M059J (cell line): ENCODE measurements around the gene CDK3. TPM values are rescaled to one million over a fixed set of nuclear protein-coding genes. Genes with fewer than 3 reads are reported as not detected.
A peak's percentile ranks its signal among the peaks of the same experiment; 100 is the strongest.
"Not testable (repeated sequence)": the region's sequence is repeated elsewhere in the genome, so short reads cannot be mapped to it uniquely, and the experiment has no call there.

Experiments
- DNase-seq: peaks from one replicate; pipeline ENCODE4 v3.0.0-alpha.2; 2012; ENCODE audit warnings: low read depth
- total RNA-seq: library from RNA; depleted of rRNA; stranded (reverse); fragments of >200 nt; shearing (Covaris generic); gene quantifications from 2 replicates; pipeline ENCODE4 v1.2.3, GENCODE V29; 2014; rRNA removed

CDK3 gene
- 0.30 and 1.6 TPM in 2 replicates for total RNA-seq

- no peak for DNase-seq
These were observed at the start of gene CDK3 for GRCh38 chr17:76000755-76001521. Gene CDK3, plus strand, starts transcription at chr17:76000855. Its CDS starts 571 bp downstream, at chr17:76001426.

GRCh38 chr17:75950855-75951554 is 49.6 kb upstream of the CDK3 start:
- DNase-seq, result peak; percentile 48

GRCh38 chr17:75959051-75959838 is 41.4 kb upstream of the CDK3 start:
- DNase-seq, result no peak

- no peak for DNase-seq
These were observed 40.7 kb upstream of the CDK3 start for GRCh38 chr17:75959839-75960511.

GRCh38 chr17:75965468-75965867 is 35.2 kb upstream of the CDK3 start:
- DNase-seq, result no peak

GRCh38 chr17:75969044-75969443 is 31.6 kb upstream of the CDK3 start:
- not testable (repeated sequence) for DNase-seq

- DNase-seq, result no peak
These were observed 30.6 kb upstream of the CDK3 start for GRCh38 chr17:75970011-75970523.

GRCh38 chr17:75970626-75971025 is 30.0 kb upstream of the CDK3 start:
- no peak for DNase-seq

GRCh38 chr17:75975187-75975586 is 25.5 kb upstream of the CDK3 start:
- not testable (repeated sequence) for DNase-seq

GRCh38 chr17:75975757-75976174 is 24.9 kb upstream of the CDK3 start:
- no peak for DNase-seq

- no peak for DNase-seq
These were observed 24.3 kb upstream of the CDK3 start for GRCh38 chr17:75976175-75976848.

- DNase-seq, result peak; percentile 95
These were observed 21.5 kb upstream of the CDK3 start, which contains the start of the genes ACOX1 and TEN1 for GRCh38 chr17:75978938-75979704. Gene ACOX1, minus strand, starts transcription at chr17:75979166. Its CDS starts 93 bp downstream, at chr17:75979073. Gene TEN1, plus strand, starts transcription at chr17:75979240. Its CDS starts 6,953 bp downstream, at chr17:75986193.

GRCh38 chr17:75979705-75980187 is 20.9 kb upstream of the CDK3 start:
- no peak for DNase-seq

- no peak for DNase-seq
These were observed 20.3 kb upstream of the CDK3 start for GRCh38 chr17:75980188-75981018.

GRCh38 chr17:75981019-75981615 is 19.5 kb upstream of the CDK3 start:
- no peak for DNase-seq

GRCh38 chr17:75983501-75984181 is 17.0 kb upstream of the CDK3 start:
- peak; percentile 12 for DNase-seq

GRCh38 chr17:75985986-75986385 is 14.7 kb upstream of the CDK3 start:
- no peak for DNase-seq

- DNase-seq, result no peak
These were observed 13.6 kb upstream of the CDK3 start for GRCh38 chr17:75987041-75987440.
